ENCODE data around the gene GRK5.

DNA sequence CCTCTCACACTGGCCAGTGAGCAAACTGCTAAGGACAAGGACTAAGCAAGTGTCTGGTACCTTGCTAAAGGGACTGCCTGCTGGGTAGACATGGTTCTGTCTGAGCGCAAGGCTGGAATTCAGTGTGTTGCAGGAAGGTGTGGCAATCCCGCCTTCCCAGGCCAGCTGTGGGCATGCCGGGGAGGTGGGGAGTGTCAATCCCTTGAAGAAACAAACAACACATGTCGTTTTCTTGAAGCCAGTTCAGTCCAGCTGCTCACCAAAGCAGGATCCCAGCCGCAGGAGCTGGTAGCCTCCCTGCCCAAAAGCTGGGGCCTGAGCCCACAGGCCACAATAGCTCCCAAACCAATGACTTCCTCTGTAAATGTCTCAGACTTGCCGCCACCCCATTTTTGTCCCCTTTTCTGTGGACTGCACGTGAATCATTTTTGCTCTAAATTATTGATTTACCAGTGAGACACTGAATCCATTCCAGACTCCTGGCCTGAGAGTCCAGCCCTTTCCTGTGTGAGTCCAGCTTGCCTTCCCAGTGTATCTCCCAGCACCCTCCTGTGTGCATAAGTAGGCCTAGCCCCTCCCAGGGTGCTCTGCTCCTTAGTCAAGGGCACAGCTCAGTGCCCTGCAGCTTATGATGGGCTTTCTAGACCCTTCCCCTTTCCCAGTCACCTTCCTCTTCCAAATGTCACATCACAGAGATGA lies 168.4 kb downstream of the GRK5 start:
- TF ChIP-seq CTCF (IDR thresholded peaks at IDR 0.05), result no peak
- no peak for TF ChIP-seq POLR2A (IDR thresholded peaks at IDR 0.05)
- no peak for TF ChIP-seq POLR2AphosphoS5 (IDR thresholded peaks at IDR 0.05)

Data from prostate gland (tissue), 2 donors.